ENCODE measurements around the gene PRKAR1B.

PRKAR1B gene

GRCh38 chr7:691361-692045 is 35.6 kb downstream of the PRKAR1B start:
- DNase-seq (ENCODE audit: low spot score), result no peak

DNA sequence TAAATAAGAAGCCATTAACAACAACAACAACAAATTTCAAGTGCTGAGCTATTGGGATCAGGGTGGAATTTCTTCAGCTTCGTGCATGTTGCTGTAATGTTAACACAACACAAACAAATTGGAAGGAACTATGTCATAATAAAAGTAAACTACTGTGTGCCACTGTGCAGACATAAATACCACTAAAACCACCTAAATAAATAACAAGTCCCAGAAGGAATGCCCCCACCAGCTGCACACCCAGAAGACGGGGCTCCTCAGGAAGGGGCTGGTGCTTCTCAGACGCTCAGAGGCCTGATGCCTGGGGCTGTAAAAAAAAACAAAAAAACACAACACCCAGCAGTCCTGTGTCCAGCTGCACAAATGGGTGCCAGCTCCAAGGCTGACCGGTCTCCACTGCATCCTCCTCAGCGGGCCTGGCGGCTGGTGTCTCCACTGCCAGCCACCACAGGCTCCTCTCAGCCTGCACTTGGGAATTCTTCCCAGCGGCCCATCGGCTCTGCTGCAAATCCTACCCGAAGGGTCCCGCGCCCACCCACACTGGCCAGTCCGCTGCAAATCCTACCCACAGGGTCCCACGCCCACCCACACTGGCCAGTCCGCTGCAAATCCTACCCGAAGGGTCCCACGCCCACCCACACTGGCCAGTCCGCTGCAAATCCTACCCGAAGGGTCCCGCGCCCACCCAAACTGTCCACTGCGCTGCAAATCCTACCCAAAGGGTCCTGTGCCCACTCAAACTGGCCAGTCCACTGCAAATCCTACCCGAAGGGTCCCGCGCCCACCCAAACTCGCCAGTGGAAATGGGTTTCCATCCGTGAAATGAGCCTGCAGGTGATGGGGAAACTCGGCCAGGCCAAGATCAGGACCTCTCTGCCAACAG is 36.4 kb downstream of the PRKAR1B start:
- DNase-seq (ENCODE audit: low spot score), result no peak

GRCh38 chr7:685540-685939 is 41.5 kb downstream of the PRKAR1B start:
- DNase-seq (ENCODE audit: low spot score), result no peak

DNA sequence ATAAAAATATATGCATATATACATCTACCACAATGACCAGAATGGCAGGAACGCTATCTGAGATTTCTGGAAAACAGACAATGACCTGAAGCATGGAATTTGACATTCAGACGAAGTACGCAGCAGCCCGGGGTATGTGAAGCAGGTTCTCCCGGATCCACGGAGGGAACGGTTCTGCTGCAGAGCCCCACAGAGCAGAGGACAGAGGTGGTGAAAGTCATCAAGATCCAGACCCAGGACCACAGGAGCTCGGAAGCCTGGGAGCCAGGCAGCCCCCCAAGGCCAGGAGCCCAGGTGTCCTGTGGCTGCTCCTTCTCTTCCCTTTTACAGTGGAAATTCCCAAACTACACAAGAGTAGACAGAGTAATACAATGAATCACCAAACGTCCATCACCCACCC is 42.7 kb downstream of the PRKAR1B start:
- no peak for DNase-seq (ENCODE audit: low spot score)

GRCh38 chr7:683526-684205 is 43.4 kb downstream of the PRKAR1B start:
- no peak for DNase-seq (ENCODE audit: low spot score)

DNA sequence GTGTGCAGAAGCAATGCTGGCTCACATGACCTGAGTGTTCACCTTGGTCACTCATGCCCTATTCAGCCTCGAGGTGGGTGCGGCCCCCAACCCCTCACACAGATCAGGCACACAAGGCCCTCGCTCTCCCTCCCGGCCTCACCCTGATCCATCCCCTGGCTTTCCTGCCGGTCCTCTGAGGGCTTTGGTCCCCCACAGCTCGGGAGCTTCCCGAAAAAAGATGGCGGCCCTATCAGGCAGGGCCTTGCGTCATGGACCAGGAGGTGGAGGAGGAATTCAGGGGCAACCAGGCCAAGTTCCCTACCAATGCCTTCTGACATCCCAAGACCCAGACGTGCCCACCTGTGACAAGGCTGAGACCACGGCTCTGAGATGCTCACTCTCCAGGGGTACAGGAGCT is 44.3 kb downstream of the PRKAR1B start:
- DNase-seq (ENCODE audit: low spot score), result no peak

DNA sequence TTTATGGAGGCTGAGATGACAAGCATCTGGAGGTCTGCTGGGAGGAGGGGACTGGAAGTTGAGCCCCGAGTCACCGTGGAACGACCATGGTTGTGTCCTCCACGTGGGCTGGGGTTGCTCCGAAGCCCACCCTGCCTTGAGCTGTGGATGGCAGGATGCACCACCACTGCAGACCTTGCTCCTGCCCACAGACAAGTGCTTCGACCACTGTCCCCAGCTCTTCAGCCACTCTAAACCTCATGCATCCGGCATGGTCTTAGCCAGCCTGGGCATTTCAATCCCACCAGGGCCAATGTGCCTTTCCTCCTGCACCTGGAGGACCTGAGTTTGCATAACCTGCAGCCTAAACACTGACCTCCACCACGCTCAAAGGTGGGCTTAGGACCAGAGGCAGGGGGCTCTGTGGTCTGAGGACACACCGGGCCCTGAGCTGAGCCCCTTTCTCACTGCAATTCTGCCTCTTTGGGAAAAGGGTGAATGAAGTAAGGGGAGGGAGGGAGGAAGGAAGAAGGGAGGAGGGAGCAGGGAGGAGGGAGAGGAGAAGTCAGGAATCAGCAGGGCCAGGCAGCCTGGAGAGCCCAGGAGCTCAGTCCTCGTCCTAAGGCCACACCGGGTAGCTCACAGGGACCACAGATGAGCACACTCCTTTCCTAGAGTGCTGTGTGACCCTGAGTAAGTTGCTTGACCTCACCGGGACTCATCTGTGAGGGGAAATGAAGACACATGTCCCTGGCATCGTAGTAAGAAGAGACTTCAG is 45.4 kb downstream of the PRKAR1B start:
- no peak for DNase-seq (ENCODE audit: low spot score)

- DNase-seq (ENCODE audit: low spot score), result no peak
Observed at GRCh38 chr7:680411-681127, 46.5 kb downstream of the PRKAR1B start.

DNA sequence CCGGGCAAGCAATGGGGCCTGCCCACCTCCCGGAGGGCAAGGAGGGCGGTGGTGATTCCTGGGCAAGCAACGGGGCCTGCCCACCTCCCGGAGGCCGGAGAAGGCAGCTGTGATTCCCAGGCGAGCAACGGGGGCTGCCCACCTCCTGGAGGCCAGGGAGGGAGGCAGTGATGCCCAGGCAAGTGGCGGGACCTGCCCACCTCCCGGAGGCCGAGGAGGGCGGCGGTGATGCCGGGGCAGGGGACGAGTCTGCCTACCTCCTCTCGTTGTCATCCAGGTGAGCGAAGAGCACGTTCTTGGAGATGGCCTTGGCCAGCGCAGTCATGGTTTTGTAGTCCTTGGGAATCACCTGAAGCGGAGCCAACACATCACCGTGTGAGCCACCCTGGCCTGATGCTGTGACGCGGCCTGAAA is 50.1 kb downstream of the PRKAR1B start:
- no peak for DNase-seq (ENCODE audit: low spot score)

- no peak for DNase-seq (ENCODE audit: low spot score)
Observed at GRCh38 chr7:676246-676971, 50.7 kb downstream of the PRKAR1B start.

GRCh38 chr7:674454-675410 is 52.3 kb downstream of the PRKAR1B start:
- no peak for DNase-seq (ENCODE audit: low spot score)

DNA sequence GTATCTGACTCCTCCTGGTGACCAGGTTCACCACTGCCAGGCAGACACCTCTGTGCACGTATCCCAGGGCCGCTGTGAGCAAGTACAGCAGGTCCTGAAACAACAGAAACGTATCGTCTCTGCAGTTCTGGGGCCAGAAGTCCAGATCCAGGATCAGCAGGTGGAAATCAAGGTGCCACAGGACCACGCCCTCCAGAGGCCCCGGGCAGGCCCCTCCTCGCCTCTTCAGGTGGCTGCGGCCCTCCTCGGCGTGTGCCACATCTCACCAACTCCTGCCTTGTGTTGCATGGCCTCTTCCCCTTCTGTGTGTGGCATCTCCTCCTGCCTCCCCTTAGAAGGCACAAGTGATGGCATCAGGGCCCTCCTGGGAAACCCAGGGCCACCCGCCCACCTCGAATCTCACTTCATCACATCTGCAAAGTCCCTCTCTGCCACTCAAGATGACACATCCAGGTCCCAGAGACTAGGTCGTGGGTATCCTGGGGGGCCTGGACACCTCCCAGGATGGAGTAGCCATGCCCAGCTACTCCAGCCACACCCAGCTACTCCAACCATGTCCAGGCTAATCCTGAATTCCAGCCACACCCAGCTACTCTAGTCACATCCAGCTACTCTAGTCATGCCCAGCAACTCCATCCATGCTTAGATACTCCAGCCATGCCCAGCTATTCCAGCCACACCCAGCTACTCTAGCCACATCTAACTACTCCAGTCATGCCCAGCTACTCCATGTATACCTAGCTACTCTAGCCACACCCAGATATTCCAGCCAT is 53.2 kb downstream of the PRKAR1B start:
- no peak for DNase-seq (ENCODE audit: low spot score)

GRCh38 chr7:672891-673290 is 54.2 kb downstream of the PRKAR1B start:
- DNase-seq (ENCODE audit: low spot score), result no peak

GRCh38 chr7:671415-672042 is 55.6 kb downstream of the PRKAR1B start:
- no peak for DNase-seq (ENCODE audit: low spot score)

- no peak for DNase-seq (ENCODE audit: low spot score)
Observed at GRCh38 chr7:670501-671390, 56.3 kb downstream of the PRKAR1B start.

DNA sequence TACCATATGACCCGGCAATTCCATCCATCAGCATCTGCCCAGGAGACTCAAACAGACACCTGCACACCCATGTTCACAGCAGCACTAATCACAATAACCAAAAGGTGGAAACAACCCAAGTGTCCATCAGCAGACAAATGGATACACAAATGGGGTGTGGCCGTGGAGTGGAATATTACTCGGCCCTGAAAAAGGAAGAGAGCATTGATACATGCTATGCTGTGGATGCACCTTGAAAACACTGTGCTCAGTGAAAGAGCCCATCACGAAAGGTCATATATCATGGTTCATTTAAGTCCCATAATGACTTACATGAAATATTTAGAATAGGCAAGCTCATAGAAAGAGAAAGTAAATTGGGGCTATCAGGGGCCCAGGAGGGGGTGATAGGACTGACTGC is 58.1 kb downstream of the PRKAR1B start:
- DNase-seq (ENCODE audit: low spot score), result no peak
